PC-9 (cell line): ENCODE measurements around the gene LAPTM5. TPM values are rescaled to one million over a fixed set of nuclear protein-coding genes. Genes with fewer than 3 reads are reported as not detected.

Source experiments
- BruUV-seq: library from RNA; stranded (reverse); fragments of 400-500 nt; replicated peaks from 2 replicates; lab custom pipeline; 2021; lab: Mats Ljungman, UMichigan
- CTCF ChIA-PET: fragments of 300-600 bp; sonication (Branson Sonifier 250); formaldehyde crosslinking; loops from one replicate; lab custom pipeline; 2022; ENCODE audit warnings: antibody characterized with exemption; lab: Charles Lee
- POLR2A ChIA-PET: fragments of 300-600 bp; sonication (Branson Sonifier 250); formaldehyde crosslinking; loops from one replicate; lab custom pipeline; 2022; ENCODE audit warnings: antibody characterized with exemption; ENCODE audit not compliant: unreplicated experiment; lab: Charles Lee
- DNase-seq, 2 experiments: peaks; one replicate each; pipeline versions ENCODE4 v3.0.0 to v3.0.0-alpha.2; 2015 to 2022; ENCODE audit warnings: mixed read lengths in 1 of 2
- H2AFZ ChIP-seq: fragments of 200-600 bp; sonication (generic); 2 replicates; pipeline ENCODE4 v1.8.1; 2017; ENCODE audit warnings: antibody characterized with exemption
- H3F3A ChIP-seq: fragments of 200-600 bp; sonication (generic); 2 replicates; pipeline ENCODE4 v1.8.1; 2017; ENCODE audit warnings: antibody characterized with exemption, mild to moderate bottlenecking, low read depth; ENCODE audit not compliant: insufficient read depth
- H3K27ac ChIP-seq: fragments of 200-600 bp; sonication (generic); 2 replicates; pipeline ENCODE4 v1.6.1; 2016; ENCODE audit warnings: mixed run types
- H3K27me3 ChIP-seq: fragments of 200-600 bp; sonication (generic); 2 replicates; pipeline ENCODE4 v1.6.1; 2016; ENCODE audit warnings: low read depth, mixed run types; ENCODE audit not compliant: insufficient read depth
- H3K36me3 ChIP-seq: fragments of 200-600 bp; sonication (generic); 2 replicates; pipeline ENCODE4 v1.6.1; 2016; ENCODE audit warnings: low read depth, mixed run types
- H3K4me1 ChIP-seq: fragments of 200-600 bp; sonication (generic); replicated peaks from 2 replicates; pipeline ENCODE4 v1.6.1; 2016; ENCODE audit warnings: mixed run types; ENCODE audit not compliant: insufficient read depth
- H3K4me2 ChIP-seq: fragments of 200-600 bp; sonication (generic); 2 replicates; pipeline ENCODE4 v1.6.1; 2017; ENCODE audit warnings: mixed run types
- H3K4me3 ChIP-seq: fragments of 200-600 bp; sonication (generic); 2 replicates; pipeline ENCODE4 v1.6.1; 2016; ENCODE audit warnings: mixed run types
- H3K79me2 ChIP-seq: fragments of 200-600 bp; sonication (generic); 2 replicates; pipeline ENCODE4 v1.6.1; 2017; ENCODE audit warnings: low read depth, mixed run types
- H3K9me2 ChIP-seq: fragments of 200-600 bp; sonication (generic); 2 replicates; pipeline ENCODE4 v1.8.1; 2017; ENCODE audit warnings: mild to moderate bottlenecking; ENCODE audit not compliant: insufficient read depth
- H3K9me3 ChIP-seq: fragments of 200-600 bp; sonication (generic); 2 replicates; pipeline ENCODE4 v1.8.1; 2016; ENCODE audit warnings: low read depth; ENCODE audit not compliant: insufficient read depth
- H4K20me1 ChIP-seq: fragments of 200-600 bp; sonication (generic); 2 replicates; pipeline ENCODE4 v1.8.1; 2017; ENCODE audit not compliant: insufficient read depth
- CTCF ChIP-seq: fragments of 200-600 bp; sonication (generic); conservative IDR thresholded peaks from 2 replicates; pipeline ENCODE4 v1.6.1; 2017; ENCODE audit warnings: mixed run types, antibody characterized with exemption, mild to moderate bottlenecking, moderate library complexity
- EZH2 ChIP-seq: fragments of 200-600 bp; sonication (generic); IDR thresholded peaks from 2 replicates; pipeline ENCODE4 v1.8.0; 2017; ENCODE audit warnings: antibody characterized with exemption, low read depth
- intact Hi-C: fragments of 100-400 bp; cut with micrococcal nuclease; formaldehyde crosslinking; loops from one replicate; pipeline ENCODE4 v1.10.0; 2022; ENCODE audit not compliant: unreplicated experiment
- total RNA-seq: library from RNA; stranded (reverse); gene quantifications from 2 replicates; pipeline ENCODE4 v1.2.3, GENCODE V29; 2021

The LAPTM5 gene
- total RNA-seq, 1 experiment from 2014 or later, result 5.0 TPM

- Histone ChIP-seq H3K36me3 (no peaks in the 10 kb centered on the region), H3K27me3 (no peaks in the 10 kb centered on the region), H3K4me1 (peaks cover 20% of the 10 kb centered on the region), H3K4me3 (no peak overlapping the region), H3K79me2 (no peaks in the 10 kb centered on the region), H3K4me2 (no peak overlapping the region), H3K27ac (no peak overlapping the region), H4K20me1 (no peaks in the 10 kb centered on the region), H3K9me3 (no peaks in the 10 kb centered on the region), H3F3A (no peaks in the 10 kb centered on the region), H2AFZ (no peak overlapping the region), H3K9me2 (no peaks in the 10 kb centered on the region)
- no peak for TF ChIP-seq EZH2
- no peak for TF ChIP-seq CTCF
- no peak for DNase-seq
- intact Hi-C loops, result no loop called here
- no TSS peak for BruUV-seq
- ChIA-PET CTCF (no interaction called here), POLR2A (interaction anchor here (0.6 to 0.7 kb wide), 2 partner anchors 14 to 284 kb away, joined by 3 read pairs; no protein-coding TSS in a partner anchor)
These were observed 14.5 kb downstream of the LAPTM5 start for GRCh38 chr1:30742963-30743559.

DNA sequence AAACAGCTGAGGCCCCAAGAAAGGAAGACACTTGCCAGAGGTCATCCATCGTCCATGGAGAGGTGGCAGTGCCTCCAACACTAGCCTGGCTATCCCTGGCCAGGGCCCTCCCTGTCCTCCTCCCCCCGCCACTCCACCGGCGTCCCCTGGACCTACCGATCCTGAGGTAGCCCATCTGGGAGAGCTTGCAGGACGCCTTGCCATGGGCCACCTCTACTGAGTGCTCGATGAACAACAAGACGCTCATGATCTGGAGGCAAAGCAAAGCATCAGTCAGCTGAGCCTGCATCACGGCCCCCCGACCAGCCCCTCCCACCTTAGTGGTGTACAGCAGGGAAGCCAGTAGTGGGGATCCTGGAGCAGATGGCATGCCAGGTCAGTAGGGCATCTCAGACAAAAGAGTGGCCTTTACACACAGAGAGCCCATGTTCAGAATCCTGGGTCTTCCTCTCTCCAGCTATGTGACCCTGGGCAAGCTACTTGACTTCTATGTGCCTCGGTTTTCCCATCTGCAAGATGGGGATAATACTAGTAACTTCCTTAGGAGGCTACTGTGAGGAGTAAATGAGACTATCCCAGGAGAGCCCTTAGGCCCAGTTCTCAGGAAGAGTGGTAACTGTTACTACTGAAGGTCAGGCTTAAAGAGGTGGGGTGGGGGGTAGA lies 15.1 kb downstream of the LAPTM5 start:
- ChIA-PET CTCF (no interaction called here), POLR2A (interaction anchor here (0.6 to 0.7 kb wide), 2 partner anchors 14 to 285 kb away, joined by 3 read pairs; no protein-coding TSS in a partner anchor)
- Histone ChIP-seq H4K20me1 (no peaks in the 10 kb centered on the region), H3K9me3 (no peaks in the 10 kb centered on the region), H3K36me3 (no peaks in the 10 kb centered on the region), H3K79me2 (no peaks in the 10 kb centered on the region), H3F3A (no peaks in the 10 kb centered on the region), H2AFZ (no peak overlapping the region), H3K4me2 (no peak overlapping the region), H3K27ac (no peak overlapping the region), H3K27me3 (no peaks in the 10 kb centered on the region), H3K9me2 (no peaks in the 10 kb centered on the region), H3K4me3 (no peak overlapping the region), H3K4me1 (peaks cover 20% of the 10 kb centered on the region)
- TF ChIP-seq CTCF, result no peak
- TF ChIP-seq EZH2, result no peak
- intact Hi-C loops, result no loop called here
- no TSS peak for BruUV-seq
- DNase-seq, result no peak

- H3K4me2 ChIP-seq, result peak overlapping the region; percentile 36
- no peak for TF ChIP-seq CTCF
- TF ChIP-seq EZH2, result no peak
- CTCF ChIA-PET, result no interaction called here
- H3K4me3 ChIP-seq, result no peak overlapping the region
- intact Hi-C loops, result no loop called here
- no peaks in the 10 kb centered on the region for H3K79me2 ChIP-seq
- H3K9me3 ChIP-seq, result no peaks in the 10 kb centered on the region
- POLR2A ChIA-PET, result no interaction called here
- H2AFZ ChIP-seq, result no peak overlapping the region
- no peaks in the 10 kb centered on the region for H3K9me2 ChIP-seq
- peak; percentile 34 to 42 for DNase-seq
- peaks cover 13% of the 10 kb centered on the region for H3K4me1 ChIP-seq
- no peaks in the 10 kb centered on the region for H3K27me3 ChIP-seq
- BruUV-seq, result no TSS peak
- H3F3A ChIP-seq, result no peaks in the 10 kb centered on the region
- H3K36me3 ChIP-seq, result no peaks in the 10 kb centered on the region
- no peak overlapping the region for H3K27ac ChIP-seq
- no peaks in the 10 kb centered on the region for H4K20me1 ChIP-seq
These were observed 16.2 kb downstream of the LAPTM5 start for GRCh38 chr1:30741239-30741894.
